GM18505 (cell line): ENCODE measurements around the gene SLCO4A1.

ENCODE experiments used
- ATAC-seq: cut with Tn5 transposase; IDR thresholded peaks from one replicate; pipeline ENCODE4 v1.9.1; 2021; ENCODE audit not compliant: unreplicated experiment
- POLR2A ChIP-seq: IDR thresholded peaks from 4 replicates; pipeline ENCODE4 v1.6.1; 2011; ENCODE audit warnings: borderline replicate concordance; ENCODE audit not compliant: insufficient read depth, insufficient read length; ENCODE audit errors: extremely low read depth

The SLCO4A1 gene

GRCh38 chr20:62695448-62696414, 53.4 kb downstream of the SLCO4A1 start:
- no peak for TF ChIP-seq POLR2A
- ATAC-seq, result no peak

DNA sequence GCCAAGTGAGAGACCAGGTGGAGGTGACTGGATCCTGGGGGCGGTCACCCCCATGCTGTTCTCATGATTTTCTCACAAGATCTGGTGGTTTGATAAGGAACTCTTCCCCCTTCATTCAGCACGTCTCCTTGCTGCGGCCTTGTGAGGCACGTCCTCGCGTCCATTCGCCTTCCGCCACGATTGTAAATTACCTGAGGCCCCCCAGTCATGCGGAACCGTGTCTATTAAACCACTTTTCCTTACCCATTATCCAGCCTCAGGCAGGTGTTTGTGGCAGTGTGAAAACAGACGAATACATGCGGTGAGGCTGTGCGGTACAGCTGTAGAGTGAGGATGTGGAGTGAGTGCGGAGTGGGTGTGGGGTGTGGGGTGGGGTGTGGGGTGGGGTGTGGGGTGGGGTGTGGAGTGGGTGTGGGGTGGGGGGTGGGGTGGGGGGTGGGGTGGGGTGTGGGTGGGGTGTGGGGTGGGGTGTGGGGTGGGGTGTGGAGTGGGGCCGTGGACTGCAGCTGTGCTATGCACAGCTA, 54.2 kb downstream of the SLCO4A1 start:
- no peak for ATAC-seq
- TF ChIP-seq POLR2A, result no peak

DNA sequence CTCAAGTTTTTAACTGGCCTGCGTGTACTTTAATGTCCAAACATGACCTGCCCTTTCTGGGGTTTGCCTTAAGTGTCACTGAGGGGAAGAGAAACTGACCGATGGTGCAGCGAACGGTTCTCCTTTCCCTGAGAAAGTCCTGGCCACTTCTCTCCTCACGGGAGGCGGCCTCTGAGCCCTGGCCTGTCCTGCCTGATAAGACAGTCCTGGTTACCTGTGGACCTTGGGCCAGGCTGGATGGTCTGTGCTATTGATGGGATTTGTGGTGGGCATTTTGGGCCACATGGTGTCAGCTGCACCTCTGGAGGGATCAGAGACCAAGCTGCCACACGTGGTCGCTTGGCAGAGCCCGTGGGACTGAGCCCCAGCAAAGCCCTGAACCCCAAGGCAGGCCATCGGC, 54.7 kb downstream of the SLCO4A1 start:
- no peak for ATAC-seq
- TF ChIP-seq POLR2A, result no peak

GRCh38 chr20:62697468-62697912, 55.2 kb downstream of the SLCO4A1 start:
- ATAC-seq, result no peak
- no peak for TF ChIP-seq POLR2A

- no peak for TF ChIP-seq POLR2A
- ATAC-seq, result no peak
Observed at GRCh38 chr20:62698231-62698630, 55.9 kb downstream of the SLCO4A1 start.

GRCh38 chr20:62699296-62699695, 57.0 kb downstream of the SLCO4A1 start:
- ATAC-seq, result no peak
- TF ChIP-seq POLR2A, result no peak

- TF ChIP-seq POLR2A, result no peak
- no peak for ATAC-seq
Observed at GRCh38 chr20:62699741-62700140, 57.4 kb downstream of the SLCO4A1 start.

DNA sequence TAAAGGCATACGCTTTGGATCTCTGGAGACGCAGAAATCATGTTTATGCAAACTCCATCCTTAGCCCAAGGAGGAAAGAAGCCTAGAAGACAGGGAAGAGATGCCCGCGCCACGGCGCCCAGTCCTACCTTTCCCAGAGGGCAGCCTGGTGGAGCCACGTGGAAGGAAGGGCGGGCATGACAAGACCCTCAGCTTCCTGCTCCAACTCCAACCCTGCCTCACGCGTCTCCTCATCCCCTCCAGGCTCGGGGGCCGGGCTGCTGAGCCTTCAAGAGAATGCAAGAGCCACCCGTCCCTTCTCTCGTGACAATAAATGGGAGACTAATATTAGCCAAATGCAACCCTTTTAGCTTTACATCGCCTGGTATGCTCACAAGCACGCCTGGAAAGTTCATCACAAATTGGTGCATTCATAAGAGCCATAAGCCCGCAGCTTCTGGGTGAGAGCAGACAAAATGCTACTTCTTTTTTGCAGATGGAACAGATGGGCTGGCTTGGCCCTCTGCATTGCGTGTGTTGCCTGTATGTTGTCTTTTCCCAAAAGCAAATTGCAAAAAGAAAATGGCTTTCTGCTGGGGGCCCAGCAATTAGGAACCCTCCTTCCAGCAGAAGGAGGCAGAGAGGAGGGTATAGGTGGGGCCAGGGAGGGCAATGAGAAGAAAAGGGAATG, 58.1 kb downstream of the SLCO4A1 start:
- no peak for TF ChIP-seq POLR2A
- no peak for ATAC-seq

- ATAC-seq, result no peak
- no peak for TF ChIP-seq POLR2A
Observed at GRCh38 chr20:62701161-62702012, 59.1 kb downstream of the SLCO4A1 start.

DNA sequence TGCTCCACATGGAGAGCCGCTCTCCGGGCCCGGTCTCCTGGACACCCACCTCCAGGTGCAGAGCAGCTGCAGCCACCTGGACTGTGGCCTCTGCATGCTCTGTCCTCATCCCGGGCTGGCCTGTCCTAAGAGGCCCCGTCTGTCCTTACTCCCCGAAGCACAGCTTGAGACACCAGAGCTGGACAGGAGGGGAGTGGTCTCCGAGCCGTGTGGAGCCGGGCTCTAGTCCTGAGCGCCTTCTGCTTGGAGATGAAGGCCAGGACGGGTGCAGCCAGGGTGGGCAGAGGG, 59.7 kb downstream of the SLCO4A1 start:
- ATAC-seq, result no peak

DNA sequence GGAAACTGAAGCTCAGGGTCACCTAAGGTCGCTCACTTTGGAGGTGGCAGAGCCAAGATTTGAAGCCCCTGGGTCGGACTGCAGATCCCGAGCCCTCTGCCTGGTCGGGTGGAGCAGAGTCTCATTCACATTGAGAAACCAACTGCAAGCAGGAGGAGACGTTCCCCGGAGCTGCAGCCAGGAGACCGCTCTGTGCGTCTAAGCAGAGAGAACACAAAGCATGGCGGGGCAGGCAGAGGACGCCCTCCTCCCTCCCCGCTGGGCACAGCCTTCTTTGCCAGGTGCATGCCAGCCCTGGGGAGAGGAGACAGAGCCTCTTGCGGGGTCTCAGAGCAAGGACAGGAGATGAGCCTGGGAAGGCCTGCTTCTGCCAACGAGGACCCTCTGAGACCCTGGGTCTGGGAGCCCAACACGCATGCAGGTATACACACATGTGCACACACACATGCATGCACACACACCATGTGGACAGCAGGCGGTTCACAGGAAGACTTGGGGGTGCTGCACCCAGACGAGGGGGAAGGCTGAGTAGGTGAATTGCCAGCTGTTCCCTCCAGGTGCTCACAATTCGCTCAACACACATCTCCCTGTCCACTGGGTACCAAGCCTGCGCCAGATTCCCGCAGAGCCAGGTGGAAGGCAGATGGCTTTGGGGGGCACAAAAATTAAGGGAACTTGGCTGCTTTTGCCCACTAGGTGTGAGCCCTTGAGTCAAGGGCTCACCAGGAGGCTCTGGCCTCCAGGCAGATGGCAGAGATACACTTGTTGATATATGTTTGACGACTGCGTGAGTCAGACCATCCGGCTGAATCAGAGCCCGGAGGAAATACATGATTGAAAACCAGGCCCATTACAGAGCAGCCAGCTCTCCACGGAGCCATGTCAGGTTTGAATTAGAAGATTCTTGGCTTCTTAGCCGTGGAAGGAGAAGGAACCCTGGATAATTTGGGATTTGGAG, 60.9 kb downstream of the SLCO4A1 start:
- no peak for TF ChIP-seq POLR2A
- ATAC-seq, result no peak

More for the DNA sequence above, 59.7 kb downstream of the SLCO4A1 start:
- no peak for TF ChIP-seq POLR2A

- ATAC-seq, result no peak
- no peak for TF ChIP-seq POLR2A
Observed at GRCh38 chr20:62703853-62704228, 61.5 kb downstream of the SLCO4A1 start.
